Left renal pelvis (tissue), 4 donors: ENCODE results near the gene BLTP3A. TPM values are rescaled to one million over a fixed set of nuclear protein-coding genes. Genes with fewer than 3 reads are reported as not detected.
"Not testable (repeated sequence)": the region's sequence is repeated elsewhere in the genome, so short reads cannot be mapped to it uniquely, and the experiment has no call there.

Experiments
- DNase-seq, 4 donors: peaks; one replicate each; pipeline ENCODE4 v3.0.0-alpha.2; 2013; ENCODE audit warnings: low read depth in 4 of 4, low spot score in 3 of 4
- polyA plus RNA-seq, 4 donors: library from polyadenylated mRNA; unstranded; fragments of 120-200 nt; gene quantifications; one replicate each; pipeline ENCODE4 v1.2.1, GENCODE V29; 2013; ENCODE audit not compliant: insufficient read length in 4 of 4

BLTP3A gene
- polyA plus RNA-seq, 4 donors = 9.6 to 14.8 (median 13.8) TPM

DNA sequence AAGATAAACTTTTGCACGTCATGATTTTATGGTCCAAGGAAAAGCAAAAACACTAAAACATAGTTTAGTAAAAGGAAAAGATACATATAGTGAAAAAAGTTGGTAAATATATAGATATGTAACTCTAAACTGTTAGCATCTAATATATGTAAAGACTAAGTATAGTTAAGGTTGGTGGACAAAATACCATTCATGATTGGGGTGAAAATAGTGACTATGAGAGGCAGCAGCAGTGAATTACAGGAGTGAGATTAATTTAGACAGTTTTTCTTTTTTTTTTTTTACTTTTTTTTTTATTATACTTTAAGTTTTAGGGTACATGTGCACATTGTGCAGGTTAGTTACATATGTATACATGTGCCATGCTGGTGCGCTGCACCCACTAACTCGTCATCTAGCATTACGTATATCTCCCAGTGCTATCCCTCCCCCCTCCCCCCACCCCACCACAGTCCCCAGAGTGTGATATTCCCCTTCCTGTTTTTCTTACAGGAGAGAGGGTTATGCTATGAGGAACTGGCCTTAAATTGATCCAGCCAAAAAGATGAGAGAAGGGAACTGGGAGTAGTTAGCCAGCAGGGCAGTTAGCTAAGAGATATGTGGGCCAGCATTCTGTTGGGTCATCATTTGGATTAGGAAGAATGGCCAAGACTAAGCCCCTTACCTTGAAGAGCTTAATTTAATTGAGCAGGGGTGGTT lies 27.1 kb downstream of the BLTP3A start:
- not testable (repeated sequence) for DNase-seq

DNA sequence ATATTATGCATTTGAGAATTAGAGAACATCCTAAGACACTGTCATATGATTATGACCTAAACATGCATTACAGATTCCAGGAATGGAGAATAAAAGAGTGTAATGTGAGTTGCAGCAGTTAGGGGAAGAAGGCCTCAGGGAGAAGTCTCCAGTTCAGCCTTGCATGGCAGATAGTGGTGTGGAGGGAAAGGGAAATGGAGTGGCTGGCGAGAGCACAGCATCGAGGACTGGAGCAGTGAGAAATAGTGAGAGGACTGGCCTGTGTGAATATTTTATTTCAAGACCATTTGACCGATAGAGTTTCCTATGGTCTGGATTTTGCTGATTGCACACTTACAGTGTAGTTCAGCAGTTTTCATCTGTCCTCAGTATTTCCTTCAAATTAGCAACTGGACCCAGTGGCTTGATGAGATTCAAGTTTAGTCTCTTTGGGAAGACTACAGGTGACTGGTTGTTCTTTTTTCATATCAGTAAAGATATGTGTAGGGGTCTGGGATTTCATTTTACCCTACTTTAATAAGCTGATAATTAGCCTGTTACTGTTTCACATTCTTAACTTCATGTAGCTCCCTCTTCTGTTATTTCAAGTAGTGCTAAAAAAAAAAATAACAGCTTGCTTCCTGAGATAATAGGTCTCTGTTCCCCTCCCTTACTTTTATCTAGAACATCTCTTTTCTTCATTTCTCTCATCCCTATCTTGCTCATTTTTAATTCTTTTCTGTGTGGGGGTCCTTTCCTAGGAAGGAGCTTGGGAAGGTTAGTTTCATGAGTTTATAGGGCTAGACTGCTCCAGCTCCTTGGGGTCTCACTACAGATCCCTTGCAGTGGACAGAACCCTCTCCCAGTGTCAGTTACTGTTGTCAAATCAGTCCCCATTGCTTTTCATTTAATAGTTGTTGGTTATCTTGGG lies 27.9 kb downstream of the BLTP3A start:
- no peak for DNase-seq

DNA sequence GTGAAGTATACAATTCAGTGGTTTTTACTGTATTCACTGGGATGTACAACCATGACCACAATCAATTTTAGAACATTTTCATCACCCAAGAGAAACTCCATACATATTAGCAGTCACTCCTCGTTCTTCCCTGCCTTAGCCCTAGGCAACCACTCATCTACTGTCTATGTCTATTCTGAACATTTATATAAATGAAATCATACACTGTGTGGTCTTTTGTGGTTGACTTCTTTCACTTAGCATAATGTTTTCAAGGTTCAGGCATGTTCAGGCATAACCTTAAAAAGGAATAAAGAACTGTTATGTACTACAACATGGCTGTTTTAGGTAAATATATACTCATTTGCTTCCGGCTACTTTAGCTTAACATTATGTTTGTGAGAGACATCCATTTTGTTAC lies 37.3 kb downstream of the BLTP3A start:
- DNase-seq = no peak

DNA sequence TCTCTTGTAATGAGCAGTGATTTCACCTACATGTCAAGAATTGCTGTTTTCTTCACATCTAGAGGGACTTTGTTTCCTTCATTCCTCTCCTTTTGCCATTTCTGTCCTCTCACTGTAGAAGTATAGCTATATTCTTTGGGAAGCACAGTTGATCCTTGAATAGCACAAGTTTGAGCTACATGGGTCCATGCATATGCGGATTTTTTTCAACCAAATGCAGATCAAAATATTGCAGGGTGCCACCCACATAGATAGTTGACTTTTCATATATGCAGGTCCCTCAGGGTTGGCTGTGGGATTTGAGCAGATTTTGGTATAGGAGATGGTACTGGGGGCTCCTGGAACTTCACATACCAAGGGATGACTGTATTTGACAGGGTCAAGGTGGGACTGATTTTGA lies 41.1 kb downstream of the BLTP3A start:
- DNase-seq = no peak

DNA sequence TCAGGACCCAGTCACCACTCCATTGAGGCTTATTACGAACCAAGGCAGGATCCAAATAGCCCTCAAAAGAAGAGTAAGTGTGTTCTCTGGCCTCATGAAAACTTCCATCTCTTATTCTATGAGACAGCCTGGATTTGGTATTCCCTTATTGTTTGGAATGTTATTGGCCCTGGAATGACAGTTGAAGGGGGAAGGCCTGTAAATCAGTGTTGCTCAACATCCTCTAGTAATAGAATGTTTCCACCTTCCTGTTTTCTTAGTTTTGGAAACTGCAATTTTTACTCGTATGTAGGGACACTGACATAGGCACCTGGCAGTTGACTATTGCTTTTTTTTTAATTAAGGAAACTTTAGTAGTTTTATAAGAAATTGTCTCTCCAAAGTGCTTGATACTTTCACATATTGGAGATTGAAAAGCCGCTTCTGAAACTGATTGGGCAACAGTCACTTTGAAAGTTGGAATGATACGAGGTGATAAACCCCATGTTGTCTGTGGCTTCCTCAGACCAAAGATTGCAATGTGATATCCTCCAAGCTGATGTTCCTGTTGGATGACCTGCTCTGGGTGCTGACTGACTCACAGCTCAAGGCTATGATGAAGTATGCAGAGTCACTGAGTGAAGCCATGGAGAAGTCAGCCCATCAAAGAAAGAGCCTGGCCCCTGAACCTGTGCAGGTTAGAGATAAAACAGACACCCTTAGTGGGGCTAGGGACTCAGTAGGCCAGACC lies 43.1 kb downstream of the BLTP3A start:
- no peak for DNase-seq

DNA sequence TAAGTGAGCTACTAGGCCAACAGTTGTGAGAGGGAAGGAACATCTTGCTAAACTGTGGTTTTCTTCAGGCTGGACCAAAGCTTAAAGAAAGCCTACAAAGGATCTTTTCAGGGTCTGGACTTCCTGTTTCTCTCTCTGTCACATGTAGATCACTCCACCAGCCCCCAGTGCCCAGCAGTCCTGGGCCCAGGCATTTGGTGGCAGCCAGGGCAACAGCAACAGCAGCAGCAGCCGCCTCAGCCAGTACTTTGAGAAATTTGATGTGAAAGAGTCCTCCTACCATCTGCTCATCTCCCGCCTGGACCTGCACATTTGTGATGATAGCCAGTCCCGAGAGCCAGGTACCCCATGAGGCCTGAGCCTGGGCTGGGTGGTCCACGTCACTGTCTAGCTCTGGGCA lies 44.1 kb downstream of the BLTP3A start:
- no peak for DNase-seq

DNA sequence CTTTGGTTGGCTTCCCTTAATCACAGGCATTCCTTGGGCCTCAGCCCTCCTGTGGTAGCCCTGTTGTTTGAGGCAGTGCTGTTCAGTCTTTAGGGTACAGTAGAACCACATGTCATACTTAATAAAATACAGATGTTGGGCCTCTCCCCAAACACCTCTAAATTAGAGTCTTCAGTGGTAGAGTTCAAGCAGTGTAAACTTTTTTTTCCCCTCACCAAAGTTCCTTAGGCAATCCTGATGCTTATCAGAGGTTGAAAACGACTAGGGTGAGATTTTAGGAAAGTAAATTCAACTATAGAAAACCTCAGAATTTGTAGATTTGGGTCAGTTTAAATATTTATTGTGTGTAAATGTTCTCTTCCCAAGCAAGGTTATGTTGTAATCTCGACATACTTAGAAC lies 44.6 kb downstream of the BLTP3A start:
- DNase-seq = no peak

DNA sequence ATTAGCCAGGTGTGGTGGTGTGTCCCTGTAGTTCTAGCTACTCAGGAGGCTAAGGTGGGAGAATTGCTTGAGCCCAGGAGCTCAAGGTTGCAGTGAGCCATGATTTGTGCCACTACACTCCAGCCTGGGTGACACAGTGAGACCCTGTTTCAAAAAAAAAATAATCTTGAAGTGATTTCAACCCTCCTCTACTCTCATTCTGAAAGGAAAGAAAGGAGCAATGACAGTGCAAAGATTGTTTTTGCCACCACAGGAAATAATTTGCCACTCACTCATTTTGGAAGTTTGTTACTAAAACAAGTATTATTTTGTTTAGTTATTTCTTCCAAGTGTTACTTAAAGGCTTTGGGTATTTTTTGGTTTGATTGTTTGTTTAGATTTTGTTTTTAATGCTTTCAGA lies 45.6 kb downstream of the BLTP3A start:
- no peak for DNase-seq

DNA sequence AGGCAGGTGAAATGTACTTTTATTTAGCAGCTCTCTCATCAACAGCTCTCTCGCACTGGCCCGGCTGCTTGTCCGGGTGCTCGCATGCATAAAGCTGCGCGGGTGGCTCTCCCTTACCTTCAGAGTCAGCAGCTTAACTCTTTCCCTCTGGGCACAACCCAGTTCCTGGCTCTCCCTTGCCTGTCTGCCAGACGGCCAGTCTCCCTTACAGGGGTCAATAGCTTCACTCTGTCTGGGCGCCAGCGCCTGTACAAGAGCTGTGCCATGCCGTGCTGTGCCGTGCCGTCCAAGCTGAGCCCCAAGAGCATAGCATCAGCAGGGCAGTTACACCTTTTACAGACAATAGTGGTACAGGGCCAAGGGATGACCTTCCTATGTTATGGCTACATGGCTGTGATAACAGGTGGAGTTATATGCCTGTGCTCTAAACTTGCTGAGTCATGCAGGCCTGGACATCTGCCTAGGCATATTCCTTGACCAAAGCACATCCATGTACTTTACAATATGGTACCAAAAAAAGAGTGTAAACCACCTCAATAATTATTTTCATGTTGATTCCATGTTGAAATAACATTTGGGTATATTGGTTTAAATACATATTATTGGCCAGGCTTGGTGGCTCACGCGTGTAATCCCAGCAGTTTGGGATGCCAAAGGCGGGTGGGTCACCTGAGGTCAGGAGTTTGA lies 47.9 kb downstream of the BLTP3A start:
- DNase-seq = no peak

Other genes starting within 250 kb of the BLTP3A start
- under 1 TPM in 3 of 4 donors, not detected in 1; 0.15 to 0.18 (median 0.16) TPM for gene SPDEF, start 235.8 kb upstream of the BLTP3A start, polyA plus RNA-seq
- gene ILRUN, start 95.3 kb upstream of the BLTP3A start, polyA plus RNA-seq = 10 to 100 TPM; 37.9 to 53.4 (median 46.1) TPM
- gene SNRPC, start 34.6 kb upstream of the BLTP3A start, polyA plus RNA-seq = 100 to 1,000 TPM; 116 to 153 (median 133) TPM
- gene TAF11, start 96.0 kb downstream of the BLTP3A start, polyA plus RNA-seq = 10 to 100 TPM; 45.1 to 51.1 (median 47.6) TPM
- 10 to 100 TPM; 14.5 to 52.5 (median 41.8) TPM for gene ANKS1A, start 97.2 kb downstream of the BLTP3A start, polyA plus RNA-seq